ENCODE data around the gene GINS2. TPM values are rescaled to one million over a fixed set of nuclear protein-coding genes. Genes with fewer than 3 reads are reported as not detected.
A peak's percentile ranks its signal among the peaks of the same experiment; 100 is the strongest.

GINS2 gene
- total RNA-seq, 1 experiment from 2014 or later = 52.7 TPM

DNA sequence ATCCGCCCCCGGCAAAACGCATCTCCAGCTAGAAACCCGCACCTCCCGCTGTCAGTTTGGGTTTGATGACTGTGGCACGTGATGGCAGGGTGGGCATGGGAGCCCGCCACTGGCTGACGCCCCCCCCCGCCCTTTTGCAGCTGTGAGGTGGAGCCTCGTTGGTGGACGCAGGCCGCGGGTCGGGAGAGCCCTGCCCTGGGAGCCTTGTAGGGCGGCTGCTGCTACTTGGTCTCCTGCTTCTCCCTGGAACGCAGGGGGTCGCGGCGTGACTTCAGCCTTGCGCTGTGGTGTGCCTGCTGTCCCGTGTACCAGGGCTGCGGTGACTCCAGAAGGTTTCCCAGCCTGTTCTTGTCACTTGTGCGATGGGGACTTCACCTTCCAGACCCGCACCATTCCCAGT, 47.4 kb downstream of the GINS2 start:
- H3K9ac ChIP-seq (ENCODE audit: extremely low read depth, insufficient read length, low read length) = no peak overlapping the region
- no peak overlapping the region for H2AFZ ChIP-seq (ENCODE audit: low read length)
- H2AK5ac ChIP-seq (ENCODE audit: insufficient read length, low read length) = no peak overlapping the region
- H4K8ac ChIP-seq (replicated peaks; ENCODE audit: insufficient read length, low read depth, low read length) = no peak overlapping the region
- H2BK15ac ChIP-seq (ENCODE audit: low read depth, low read length) = no peak overlapping the region
- H3K27me3 ChIP-seq (ENCODE audit: insufficient read depth, low read length) = no peaks in the 10 kb centered on the region
- no peaks in the 10 kb centered on the region for H3K4me1 ChIP-seq (ENCODE audit: insufficient read depth, low read length)
- peaks cover 4% of the 10 kb centered on the region; the same call in 1 of the 2 replicates for H3K79me2 ChIP-seq (ENCODE audit: insufficient read depth, low read length)
- no peak overlapping the region for H4K91ac ChIP-seq (ENCODE audit: insufficient read length, low read depth, low read length)
- no peaks in the 10 kb centered on the region for H3K27me3 Mint-ChIP-seq (ENCODE audit: low read depth)
- no peak overlapping the region for H3K56ac ChIP-seq (ENCODE audit: insufficient read length, low read depth, low read length)
- no peak overlapping the region for H3K27ac ChIP-seq (ENCODE audit: insufficient read length, low read depth, low read length)
- no peak for DNase-seq
- H3K9me3 Mint-ChIP-seq = no peaks in the 10 kb centered on the region
- no peak overlapping the region for H2BK12ac ChIP-seq (ENCODE audit: insufficient read length, low read depth, low read length)
- no peak overlapping the region for H3K4me3 Mint-ChIP-seq
- H3K27ac Mint-ChIP-seq = peak overlapping the region in 2 of 3 experiments; percentile 87 to 92; a peak in 3 of 7 replicates
- H3K18ac ChIP-seq (ENCODE audit: insufficient read length, low read depth, low read length) = no peak overlapping the region
- H2BK120ac ChIP-seq (ENCODE audit: low read depth, low read length, poor library complexity, severe bottlenecking) = no peak overlapping the region
- no peak overlapping the region for H3T11ph ChIP-seq (ENCODE audit: low read length)
- H3K79me1 ChIP-seq (ENCODE audit: insufficient read depth, low read depth, low read length, poor library complexity, severe bottlenecking) = peaks cover 6% of the 10 kb centered on the region
- no peak overlapping the region for H2BK20ac ChIP-seq (ENCODE audit: low read depth, low read length, poor library complexity, severe bottlenecking)
- no peak overlapping the region for H2BK5ac ChIP-seq (ENCODE audit: insufficient read length, low read length)
- no peak overlapping the region for H4K5ac ChIP-seq (ENCODE audit: insufficient read length, low read depth, low read length)
- TF ChIP-seq, protein P1, sequence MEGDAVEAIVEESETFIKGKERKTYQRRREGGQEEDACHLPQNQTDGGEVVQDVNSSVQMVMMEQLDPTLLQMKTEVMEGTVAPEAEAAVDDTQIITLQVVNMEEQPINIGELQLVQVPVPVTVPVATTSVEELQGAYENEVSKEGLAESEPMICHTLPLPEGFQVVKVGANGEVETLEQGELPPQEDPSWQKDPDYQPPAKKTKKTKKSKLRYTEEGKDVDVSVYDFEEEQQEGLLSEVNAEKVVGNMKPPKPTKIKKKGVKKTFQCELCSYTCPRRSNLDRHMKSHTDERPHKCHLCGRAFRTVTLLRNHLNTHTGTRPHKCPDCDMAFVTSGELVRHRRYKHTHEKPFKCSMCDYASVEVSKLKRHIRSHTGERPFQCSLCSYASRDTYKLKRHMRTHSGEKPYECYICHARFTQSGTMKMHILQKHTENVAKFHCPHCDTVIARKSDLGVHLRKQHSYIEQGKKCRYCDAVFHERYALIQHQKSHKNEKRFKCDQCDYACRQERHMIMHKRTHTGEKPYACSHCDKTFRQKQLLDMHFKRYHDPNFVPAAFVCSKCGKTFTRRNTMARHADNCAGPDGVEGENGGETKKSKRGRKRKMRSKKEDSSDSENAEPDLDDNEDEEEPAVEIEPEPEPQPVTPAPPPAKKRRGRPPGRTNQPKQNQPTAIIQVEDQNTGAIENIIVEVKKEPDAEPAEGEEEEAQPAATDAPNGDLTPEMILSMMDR (conservative IDR thresholded peaks at IDR 0.05) = no peak
- no peak overlapping the region; the same call in 1 of the 2 replicates for H3K14ac ChIP-seq (ENCODE audit: insufficient read depth, low read length)
- no peak overlapping the region for H3K4me2 ChIP-seq (ENCODE audit: insufficient read depth, insufficient read length, low read length)
- H3K4me1 Mint-ChIP-seq = peaks cover 4 to 10% of the 10 kb centered on the region in 2 experiments; a peak in 3 of 4 replicates
- no peaks in the 10 kb centered on the region for H4K20me1 ChIP-seq (ENCODE audit: control insufficient read depth, insufficient read depth, insufficient read length)
- no peaks in the 10 kb centered on the region for H3K9me3 ChIP-seq (ENCODE audit: control insufficient read depth, low read depth, low read length)
- no CpG with 5 or more reads among the region's 24 CpGs for WGBS (ENCODE audit: extremely low coverage, insufficient read length, low lambda C conversion rate)
- no peak overlapping the region for H3K23ac ChIP-seq (ENCODE audit: insufficient read length, low read depth, low read length)
- H3K4ac ChIP-seq (ENCODE audit: low read depth, low read length) = no peak overlapping the region
- H3K36me3 Mint-ChIP-seq (ENCODE audit: insufficient read depth in 1 of 3, low read depth in 3 of 3) = peaks cover 2 to 36% (median 24%) of the 10 kb centered on the region in 3 experiments; a peak in 6 of 7 replicates
- no peaks in the 10 kb centered on the region for H3K23me2 ChIP-seq (ENCODE audit: insufficient read length, low read depth, low read length, poor library complexity, severe bottlenecking)
